Lung (tissue), 12 donors: ENCODE results near the gene TMEM80. TPM values are rescaled to one million over a fixed set of nuclear protein-coding genes. Genes with fewer than 3 reads are reported as not detected.

Experiments
- ATAC-seq: fragments of 200-7000 bp; cut with Tn5 transposase; one replicate; pipeline ENCODE4 v1.9.1; 2020; ENCODE audit warnings: moderate number of reproducible peaks; ENCODE audit not compliant: insufficient read depth, low FRiP score
- DNase-seq, 3 donors: peaks; one replicate each; pipeline ENCODE4 v3.0.0-alpha.2; 2013 to 2017
- H3K27ac ChIP-seq, 2 donors: one replicate each; pipeline ENCODE4 v1.5.1; 2013; ENCODE audit warnings: mild to moderate bottlenecking in 2 of 2, moderate library complexity in 2 of 2, control low read depth in 1 of 2, inconsistent platforms in 1 of 2, low read depth in 1 of 2, low read length in 1 of 2
- H3K27me3 ChIP-seq, 3 donors: one replicate each; pipeline ENCODE4 v1.5.1; 2013; ENCODE audit warnings: low read length in 2 of 3; ENCODE audit not compliant: control insufficient read depth in 3 of 3, insufficient read depth in 3 of 3
- H3K36me3 ChIP-seq, 4 donors: one replicate each; pipeline ENCODE4 v1.5.1; 2013; ENCODE audit warnings: low read length in 4 of 4, mild to moderate bottlenecking in 1 of 4, moderate library complexity in 1 of 4; ENCODE audit not compliant: control insufficient read depth in 4 of 4, insufficient read depth in 4 of 4
- H3K4me1 ChIP-seq, 5 donors: one replicate each; pipeline ENCODE4 v1.5.1; 2013; ENCODE audit warnings: low read length in 5 of 5, mild to moderate bottlenecking in 2 of 5, moderate library complexity in 1 of 5; ENCODE audit not compliant: control insufficient read depth in 5 of 5, insufficient read depth in 5 of 5
- H3K4me3 ChIP-seq: one replicate; pipeline ENCODE4 v1.5.1; 2013; ENCODE audit warnings: mild to moderate bottlenecking, control low read depth, moderate library complexity
- H3K9ac ChIP-seq, 2 donors: one replicate each; pipeline ENCODE4 v1.5.1; 2013; ENCODE audit warnings: low read length in 2 of 2, control low read depth in 1 of 2; ENCODE audit not compliant: insufficient read depth in 1 of 2
- H3K9me3 ChIP-seq, 4 donors: one replicate each; pipeline ENCODE4 v1.5.1; 2013; ENCODE audit warnings: low read length in 3 of 4, mild to moderate bottlenecking in 1 of 4, moderate library complexity in 1 of 4; ENCODE audit not compliant: control insufficient read depth in 4 of 4, insufficient read depth in 3 of 4
- WGBS, 2 donors: extraction: QIAGEN DNeasy Blood & Tissue Kit; methylation state at CpG; one replicate each; pipeline ENCODE4 v1.1.7; 2013; 5-methylcytosine and 5-hydroxymethylcytosine counted together
- polyA plus RNA-seq, 2 donors: library from polyadenylated mRNA; stranded (reverse); fragments of 200-250 nt; gene quantifications; one replicate each; pipeline ENCODE4 v1.2.1, GENCODE V29; 2013
- total RNA-seq, 2 donors: library from RNA; depleted of rRNA in 1 of 2; stranded (reverse); fragments of >200 nt in 1 of 2; gene quantifications; one replicate each; pipeline ENCODE4 v1.2.1, GENCODE V29; 2014 to 2021
- TF ChIP-seq, protein P1 (sequence below): IDR thresholded peaks from 2 replicates; pipeline ENCODE4 v1.5.1; 2012; ENCODE audit warnings: mild to moderate bottlenecking; ENCODE audit errors: control extremely low read depth, extremely low read depth
- donor health status: control.
- donor health status: control.
- donor health status: Bipolar disorder and iron deficiency.
- donor health status: healthy.
- donor health status: DM: yes; HTN: yes; CAD: no.

Gene TMEM80
- total and polyA plus RNA-seq, 4 donors, result 10.3 to 28.1 (median 18.5) TPM

DNA sequence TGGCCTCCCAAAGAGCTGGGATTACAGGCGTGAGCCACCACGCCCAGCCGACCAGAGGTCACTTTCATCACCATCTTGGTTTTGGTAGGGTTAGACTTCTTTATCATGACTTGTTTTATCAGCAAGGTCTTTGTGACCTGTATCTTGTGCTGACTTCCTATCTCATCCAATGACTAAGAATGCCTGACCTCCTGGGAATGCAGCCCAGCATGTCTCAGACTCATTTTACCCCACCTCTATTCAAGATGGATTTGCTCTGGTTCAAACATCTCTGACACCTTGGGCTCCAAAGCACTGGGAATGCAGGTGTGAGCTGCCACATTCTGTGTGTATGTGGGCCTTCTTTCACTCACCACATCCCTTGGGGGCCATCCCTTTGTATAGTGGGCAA is 46.5 kb downstream of the TMEM80 start:
- ATAC-seq (no peak), DNase-seq (no peak)
- Histone ChIP-seq H3K4me1 (peaks cover 0 to 9% (median 0%) of the 10 kb centered on the region in 5 donors), H3K27me3 (no peaks in the 10 kb centered on the region), H3K36me3 (no peaks in the 10 kb centered on the region), H3K4me3 (no peak overlapping the region), H3K9me3 (no peaks in the 10 kb centered on the region), H3K27ac (no peak overlapping the region), H3K9ac (no peak overlapping the region)
- 90 to 92% methylated on average over 3 of the region's 3 CpGs for WGBS, 2 donors
- TF ChIP-seq, protein P1, sequence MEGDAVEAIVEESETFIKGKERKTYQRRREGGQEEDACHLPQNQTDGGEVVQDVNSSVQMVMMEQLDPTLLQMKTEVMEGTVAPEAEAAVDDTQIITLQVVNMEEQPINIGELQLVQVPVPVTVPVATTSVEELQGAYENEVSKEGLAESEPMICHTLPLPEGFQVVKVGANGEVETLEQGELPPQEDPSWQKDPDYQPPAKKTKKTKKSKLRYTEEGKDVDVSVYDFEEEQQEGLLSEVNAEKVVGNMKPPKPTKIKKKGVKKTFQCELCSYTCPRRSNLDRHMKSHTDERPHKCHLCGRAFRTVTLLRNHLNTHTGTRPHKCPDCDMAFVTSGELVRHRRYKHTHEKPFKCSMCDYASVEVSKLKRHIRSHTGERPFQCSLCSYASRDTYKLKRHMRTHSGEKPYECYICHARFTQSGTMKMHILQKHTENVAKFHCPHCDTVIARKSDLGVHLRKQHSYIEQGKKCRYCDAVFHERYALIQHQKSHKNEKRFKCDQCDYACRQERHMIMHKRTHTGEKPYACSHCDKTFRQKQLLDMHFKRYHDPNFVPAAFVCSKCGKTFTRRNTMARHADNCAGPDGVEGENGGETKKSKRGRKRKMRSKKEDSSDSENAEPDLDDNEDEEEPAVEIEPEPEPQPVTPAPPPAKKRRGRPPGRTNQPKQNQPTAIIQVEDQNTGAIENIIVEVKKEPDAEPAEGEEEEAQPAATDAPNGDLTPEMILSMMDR, result no peak

DNA sequence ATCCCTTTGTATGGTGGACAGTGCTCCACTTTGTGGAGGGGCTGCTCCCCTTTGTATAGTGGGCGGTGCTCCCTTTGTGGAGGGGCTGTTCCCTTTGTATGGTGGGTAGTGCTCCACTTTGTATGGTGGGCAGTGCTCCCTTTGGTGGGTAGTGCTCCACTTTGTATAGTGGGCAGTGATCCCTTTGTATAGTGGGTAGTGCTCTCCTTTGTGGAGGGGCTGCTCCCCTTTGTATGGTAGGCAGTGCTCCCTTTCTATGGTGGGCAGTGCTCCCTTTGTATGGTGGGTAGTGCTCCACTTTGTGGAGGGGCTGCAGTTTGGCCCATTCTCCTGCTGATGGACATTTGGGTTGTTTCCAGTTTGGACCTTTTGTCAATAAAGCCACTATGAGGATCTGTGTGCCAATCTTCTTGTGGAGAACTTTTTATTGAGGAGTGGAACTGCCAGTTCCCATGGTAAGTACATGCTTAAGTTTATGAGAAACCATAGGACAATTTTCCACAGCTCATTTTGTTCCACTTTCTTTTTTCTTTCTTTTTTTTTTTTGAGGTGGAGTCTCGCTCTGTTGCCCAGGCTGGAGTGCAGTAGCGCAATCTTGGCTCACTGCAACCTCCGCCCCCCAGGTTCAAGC is 47.1 kb downstream of the TMEM80 start:
- H3K36me3 ChIP-seq, result no peaks in the 10 kb centered on the region
- no peaks in the 10 kb centered on the region for H3K27me3 ChIP-seq
- DNase-seq, result no peak
- peaks cover 0 to 6% (median 0%) of the 10 kb centered on the region in 5 donors for H3K4me1 ChIP-seq
- ATAC-seq, result no peak
- TF ChIP-seq, protein P1, result no peak
- no peak overlapping the region for H3K9ac ChIP-seq
- WGBS, 2 donors, result 86 to 93% methylated on average over 4 of the region's 4 CpGs
- H3K4me3 ChIP-seq, result no peak overlapping the region
- no peak overlapping the region for H3K27ac ChIP-seq
- H3K9me3 ChIP-seq, result no peaks in the 10 kb centered on the region

DNA sequence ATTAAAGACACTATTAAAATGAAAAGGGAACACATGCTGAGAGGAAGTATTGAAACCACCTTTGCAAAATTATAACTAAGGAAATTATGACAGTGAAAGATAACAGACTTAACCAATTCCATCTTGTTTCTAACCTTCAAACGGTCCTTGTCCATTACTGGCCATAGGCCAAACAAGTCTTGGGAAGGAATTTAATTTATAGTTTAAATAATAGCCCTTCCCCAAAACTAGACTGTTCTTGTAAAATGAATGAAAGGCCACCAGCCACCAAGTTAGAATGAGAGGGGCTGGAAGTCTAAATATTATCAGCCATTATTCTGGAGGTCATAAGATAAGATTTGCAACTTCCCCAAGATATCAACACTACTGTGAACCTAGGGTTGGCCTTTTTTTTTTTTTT is 49.8 kb downstream of the TMEM80 start:
- TF ChIP-seq, protein P1, result no peak
- no peak for DNase-seq
- ATAC-seq, result no peak
- Histone ChIP-seq H3K9ac (no peak overlapping the region), H3K27me3 (no peaks in the 10 kb centered on the region), H3K4me1 (peaks cover 0 to 17% (median 6%) of the 10 kb centered on the region in 5 donors), H3K9me3 (no peaks in the 10 kb centered on the region), H3K27ac (no peak overlapping the region), H3K4me3 (no peak overlapping the region), H3K36me3 (no peaks in the 10 kb centered on the region)
- WGBS, 2 donors, result 7 to 35% methylated on average over 1 of the region's 1 CpG
